Hypothalamus (tissue), 51 donors: Measurements from ENCODE around the gene HSCB.
A peak's percentile ranks its signal among the peaks of the same experiment; 100 is the strongest.
"Not testable (repeated sequence)": the region's sequence is repeated elsewhere in the genome, so short reads cannot be mapped to it uniquely, and the experiment has no call there.

ENCODE experiments used
- DNase-seq, 51 donors: peaks; one replicate each; lab custom pipeline; 2025; lab: John Stamatoyannopoulos, UW

HSCB gene

GRCh38 chr22:28737701-28738100 lies 4.1 kb upstream of the HSCB start:
- no peak for DNase-seq

- DNase-seq = not testable (repeated sequence)
Measured at GRCh38 chr22:28738876-28739275, 3.0 kb upstream of the HSCB start.

- DNase-seq = no peak
Measured at GRCh38 chr22:28741200-28741784, 547 bp upstream of the HSCB start.

GRCh38 chr22:28742562-28742962 lies 723 bp downstream of the HSCB start:
- DNase-seq = peak in 1 of 51 donors; percentile 36

GRCh38 chr22:28743852-28744251 lies 2.0 kb downstream of the HSCB start:
- no peak for DNase-seq

- DNase-seq = no peak
Measured at GRCh38 chr22:28750471-28750881, 8.6 kb downstream of the HSCB start.

GRCh38 chr22:28754512-28754911 lies 12.7 kb downstream of the HSCB start:
- DNase-seq = not testable (repeated sequence)

- peak in 1 of 51 donors; percentile 47 for DNase-seq
Measured at GRCh38 chr22:28759861-28760560, 18.2 kb downstream of the HSCB start.

- no peak for DNase-seq
Measured at GRCh38 chr22:28761449-28761755, 19.6 kb downstream of the HSCB start.

GRCh38 chr22:28762000-28762399 lies 20.2 kb downstream of the HSCB start:
- not testable (repeated sequence) for DNase-seq

GRCh38 chr22:28766628-28767027 lies 24.8 kb downstream of the HSCB start:
- DNase-seq = no peak

GRCh38 chr22:28768701-28769393 lies 27.0 kb downstream of the HSCB start:
- DNase-seq = no peak

- DNase-seq = no peak
Measured at GRCh38 chr22:28769394-28770085, 27.7 kb downstream of the HSCB start.

- no peak for DNase-seq
Measured at GRCh38 chr22:28771195-28771791, 29.5 kb downstream of the HSCB start.

GRCh38 chr22:28772633-28773460 lies 31.0 kb downstream of the HSCB start, which contains the start of gene CCDC117:
Gene CCDC117 (plus strand): TSS chr22:28772695. CDS start chr22:28772850, 155 bp downstream.
- peak; percentile 54 to 97 (median 93) for DNase-seq

- DNase-seq = peak in 1 of 51 donors; percentile 41
Measured at GRCh38 chr22:28773461-28773867, 31.6 kb downstream of the HSCB start.

- DNase-seq = no peak
Measured at GRCh38 chr22:28774378-28774777, 32.5 kb downstream of the HSCB start.

- DNase-seq = no peak
Measured at GRCh38 chr22:28779833-28780232, 38.0 kb downstream of the HSCB start.

GRCh38 chr22:28780296-28780695 lies 38.5 kb downstream of the HSCB start:
- DNase-seq = no peak
